ENCODE data around the gene RBPJ.

DNA sequence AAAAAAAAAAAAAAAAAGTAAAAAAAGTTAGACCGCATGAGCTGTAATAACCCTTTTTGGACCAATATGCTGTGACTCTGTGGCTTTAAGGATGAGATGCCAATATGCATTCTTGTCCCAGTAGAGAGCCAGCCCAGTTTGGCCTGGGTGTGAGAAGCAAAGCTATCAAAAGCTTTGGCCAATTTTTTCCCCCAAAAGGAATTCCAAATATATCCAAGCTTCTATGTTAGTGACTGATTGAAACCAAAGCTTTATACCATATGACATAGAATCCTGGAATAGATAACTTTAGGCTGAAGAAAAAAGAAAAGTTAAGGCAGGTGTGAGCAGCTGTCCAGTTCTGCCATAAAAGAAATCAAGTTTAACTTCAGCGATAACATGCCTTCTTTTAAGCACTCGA lies 30.5 kb upstream of the RBPJ start:
- TF ChIP-seq, protein P1, sequence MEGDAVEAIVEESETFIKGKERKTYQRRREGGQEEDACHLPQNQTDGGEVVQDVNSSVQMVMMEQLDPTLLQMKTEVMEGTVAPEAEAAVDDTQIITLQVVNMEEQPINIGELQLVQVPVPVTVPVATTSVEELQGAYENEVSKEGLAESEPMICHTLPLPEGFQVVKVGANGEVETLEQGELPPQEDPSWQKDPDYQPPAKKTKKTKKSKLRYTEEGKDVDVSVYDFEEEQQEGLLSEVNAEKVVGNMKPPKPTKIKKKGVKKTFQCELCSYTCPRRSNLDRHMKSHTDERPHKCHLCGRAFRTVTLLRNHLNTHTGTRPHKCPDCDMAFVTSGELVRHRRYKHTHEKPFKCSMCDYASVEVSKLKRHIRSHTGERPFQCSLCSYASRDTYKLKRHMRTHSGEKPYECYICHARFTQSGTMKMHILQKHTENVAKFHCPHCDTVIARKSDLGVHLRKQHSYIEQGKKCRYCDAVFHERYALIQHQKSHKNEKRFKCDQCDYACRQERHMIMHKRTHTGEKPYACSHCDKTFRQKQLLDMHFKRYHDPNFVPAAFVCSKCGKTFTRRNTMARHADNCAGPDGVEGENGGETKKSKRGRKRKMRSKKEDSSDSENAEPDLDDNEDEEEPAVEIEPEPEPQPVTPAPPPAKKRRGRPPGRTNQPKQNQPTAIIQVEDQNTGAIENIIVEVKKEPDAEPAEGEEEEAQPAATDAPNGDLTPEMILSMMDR (IDR thresholded peaks at IDR 0.05), result no peak
- no peak for TF ChIP-seq POLR2A (IDR thresholded peaks at IDR 0.05)

Measured in esophagus squamous epithelium (tissue), 4 donors.